Activated effector memory CD4-positive, alpha-beta T cell treated with anti-CD3 and anti-CD28 coated beads, Interleukin-2, amount 50 U/mL, for 16 hours (primary cell): ENCODE data around the gene EPAS1.

Experiments
- DNase-seq: peaks from one replicate; pipeline ENCODE4 v3.0.0-alpha.2; 2020

Gene EPAS1

GRCh38 chr2:46303233-46303632 lies 6.0 kb downstream of the EPAS1 start:
- DNase-seq = no peak

- DNase-seq = no peak
Measured at GRCh38 chr2:46303822-46304221, 6.6 kb downstream of the EPAS1 start.

GRCh38 chr2:46304635-46305034 lies 7.4 kb downstream of the EPAS1 start:
- no peak for DNase-seq

- no peak for DNase-seq
Measured at GRCh38 chr2:46305187-46305586, 8.0 kb downstream of the EPAS1 start.

- DNase-seq = no peak
Measured at GRCh38 chr2:46305767-46306166, 8.6 kb downstream of the EPAS1 start.

- DNase-seq = no peak
Measured at GRCh38 chr2:46306330-46306751, 9.1 kb downstream of the EPAS1 start.

DNA sequence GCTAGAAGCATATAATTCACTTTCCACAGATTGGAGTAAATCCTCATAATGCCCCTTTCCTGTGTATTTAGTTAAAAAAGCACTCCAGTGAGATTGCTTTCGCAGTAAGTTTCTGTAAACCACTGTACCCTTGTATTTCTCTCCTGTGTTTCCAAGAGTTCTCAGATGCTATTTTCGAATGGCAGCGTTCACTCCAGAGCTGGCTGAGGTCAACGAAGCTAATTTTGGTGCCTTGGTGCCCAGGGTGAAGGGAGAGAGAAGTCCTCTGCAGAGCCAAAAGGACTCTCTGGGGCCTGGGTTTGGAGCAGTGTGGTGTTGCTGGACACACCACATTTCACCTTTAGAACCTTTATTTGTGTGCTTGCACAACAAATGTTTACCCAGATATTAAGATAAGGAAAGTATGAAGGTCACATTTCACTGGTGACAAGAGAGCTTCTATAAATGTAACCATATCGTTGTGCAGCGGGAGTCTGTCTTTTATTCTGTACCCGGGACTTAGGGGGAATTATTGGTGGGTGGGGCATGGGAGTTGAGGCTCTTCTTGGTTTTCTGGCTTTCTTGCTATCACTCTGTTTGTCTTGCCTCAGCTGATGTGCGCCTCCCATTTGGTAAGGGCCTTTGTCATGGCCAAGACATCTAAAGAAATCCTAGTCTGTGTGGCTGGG lies 9.9 kb downstream of the EPAS1 start:
- DNase-seq = no peak

DNA sequence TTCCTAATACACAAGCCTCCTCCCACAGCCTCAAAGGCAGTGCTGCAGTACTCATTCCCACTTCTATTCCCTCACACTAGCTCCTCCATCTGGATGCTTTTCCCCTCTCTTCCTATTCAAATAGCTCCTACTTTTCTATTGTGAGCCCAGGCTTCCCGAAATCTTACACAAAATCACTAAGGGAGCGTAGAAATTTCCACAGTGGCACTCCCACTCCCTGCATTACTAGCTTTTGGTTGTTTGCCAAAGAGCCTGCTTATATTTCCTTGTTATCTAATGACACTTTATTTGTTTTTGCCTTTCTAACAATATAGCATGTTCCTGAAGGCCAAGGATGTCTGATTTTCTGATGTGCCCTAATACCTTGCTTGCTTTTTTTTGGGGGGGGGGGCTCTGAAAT lies 10.9 kb downstream of the EPAS1 start:
- no peak for DNase-seq

GRCh38 chr2:46308629-46309028 lies 11.4 kb downstream of the EPAS1 start:
- DNase-seq = no peak

DNA sequence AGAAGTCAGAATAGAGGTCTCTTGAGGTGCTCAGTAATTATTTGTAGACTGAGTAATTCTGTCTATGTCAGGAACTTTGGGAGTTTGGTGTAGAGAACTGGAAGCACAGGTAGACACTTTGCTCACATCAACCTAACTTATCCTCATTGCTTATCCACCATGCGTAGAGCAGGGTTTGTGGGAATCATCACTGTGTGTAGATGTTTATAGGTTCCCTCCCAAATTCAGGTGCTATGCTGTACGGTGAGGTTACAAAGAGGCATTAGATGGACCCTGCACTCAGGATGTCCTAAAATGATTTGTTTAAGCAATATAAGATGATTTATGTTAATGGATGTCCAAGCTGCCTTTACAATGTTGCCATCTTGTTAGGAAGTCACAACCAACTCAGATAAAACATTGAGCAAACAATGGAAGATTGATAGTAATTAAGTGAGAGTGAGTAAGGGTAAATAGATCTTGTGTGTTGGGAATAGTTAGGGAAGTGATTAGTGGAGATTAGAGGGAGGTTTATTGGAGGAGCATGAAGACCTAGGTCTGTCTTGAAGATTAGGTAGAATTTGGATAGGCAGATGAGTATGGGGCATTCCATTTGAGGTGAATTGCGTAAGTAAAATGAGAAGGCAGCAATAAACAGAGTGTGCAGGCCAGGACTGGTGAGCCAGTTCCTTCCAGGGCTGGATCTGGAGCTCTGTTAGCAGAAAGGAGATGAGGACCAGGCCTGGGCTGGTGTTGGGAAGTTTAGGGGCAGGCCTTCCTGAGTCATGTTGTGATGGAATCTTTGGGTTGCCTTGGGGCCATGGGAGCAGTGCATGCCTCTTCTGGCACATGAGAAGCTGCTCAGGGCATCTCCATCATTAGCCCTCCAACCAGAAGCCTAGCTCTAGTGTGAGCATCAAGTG lies 12.1 kb downstream of the EPAS1 start:
- no peak for DNase-seq

DNA sequence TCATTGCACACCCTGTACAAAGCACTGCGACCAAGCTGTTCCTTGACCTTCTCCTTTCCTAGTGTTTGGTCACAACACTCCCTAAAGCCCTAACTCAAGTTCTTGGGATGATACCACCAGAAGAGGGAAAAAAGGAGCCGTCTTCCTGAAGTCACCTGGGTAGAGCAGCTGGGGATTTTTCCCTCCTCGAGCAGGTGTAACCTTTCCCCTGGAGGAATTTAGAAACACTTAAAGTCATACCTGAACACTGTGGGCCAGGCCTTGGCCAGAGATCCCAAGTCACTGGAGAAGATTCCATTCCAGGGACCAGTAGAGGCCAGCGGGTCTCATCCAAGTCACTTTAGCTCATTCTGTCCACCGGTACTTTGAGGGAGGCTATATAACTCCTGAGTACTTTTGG lies 13.2 kb downstream of the EPAS1 start:
- no peak for DNase-seq

- no peak for DNase-seq
Measured at GRCh38 chr2:46311651-46312223, 14.5 kb downstream of the EPAS1 start.

DNA sequence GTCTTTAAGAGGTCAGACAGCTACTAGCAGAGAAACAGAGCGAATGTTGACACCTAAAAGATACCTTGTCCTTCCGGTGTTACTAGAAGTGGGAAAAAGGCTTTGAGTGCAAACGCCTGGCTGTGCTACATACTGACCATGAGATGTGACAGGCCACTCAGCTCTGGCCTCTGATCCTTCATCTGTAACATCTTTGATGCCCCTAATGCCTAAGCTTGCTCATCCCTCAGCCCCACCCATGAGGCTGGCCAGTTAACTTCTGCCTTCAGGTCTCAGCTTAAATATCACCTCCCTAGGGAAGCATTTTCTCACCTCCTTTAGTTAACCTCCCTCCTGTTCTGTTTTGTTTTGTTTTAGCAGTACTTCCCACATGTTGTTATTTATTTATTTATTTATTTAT lies 15.9 kb downstream of the EPAS1 start:
- no peak for DNase-seq

- no peak for DNase-seq
Measured at GRCh38 chr2:46314065-46314835, 17.0 kb downstream of the EPAS1 start.

DNA sequence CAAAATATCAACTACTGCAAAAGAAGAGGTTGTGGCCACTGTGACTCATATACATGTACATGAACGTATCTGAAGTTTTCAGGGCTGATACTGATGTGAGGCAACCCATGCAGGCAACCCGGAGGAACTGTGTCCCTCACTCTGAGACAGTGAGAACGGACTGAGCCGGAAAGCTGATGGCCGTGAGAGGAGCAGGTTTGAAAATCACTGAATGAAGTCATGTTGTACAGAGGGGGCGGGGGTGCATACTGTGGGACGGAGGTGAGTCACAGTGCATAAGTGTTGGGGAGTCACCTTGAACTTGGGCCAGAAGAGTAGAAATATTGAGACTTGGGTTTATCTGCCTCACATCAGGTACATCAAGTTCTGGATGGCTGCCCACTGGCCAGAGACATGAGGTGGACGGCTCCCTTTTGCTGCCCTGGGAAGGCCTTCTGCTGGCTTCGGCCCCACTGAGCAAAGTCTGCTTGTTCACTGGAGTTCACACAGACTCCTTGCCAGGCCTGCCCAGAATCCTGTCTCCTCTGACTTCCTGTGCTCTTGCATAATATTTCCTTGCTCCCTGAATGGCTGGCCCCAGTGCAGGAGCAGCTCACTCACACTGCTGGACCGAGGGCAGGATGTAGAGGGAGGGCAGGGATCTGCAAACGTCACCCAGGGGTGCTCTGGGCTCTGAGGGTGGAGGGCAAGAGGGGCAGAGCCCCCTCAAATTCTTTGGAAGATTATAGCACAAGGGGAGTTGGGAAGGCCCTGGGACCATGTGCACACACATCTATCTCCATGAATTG lies 18.1 kb downstream of the EPAS1 start:
- no peak for DNase-seq

GRCh38 chr2:46317094-46317486 lies 19.9 kb downstream of the EPAS1 start:
- DNase-seq = no peak

- no peak for DNase-seq
Measured at GRCh38 chr2:46318579-46319460, 21.6 kb downstream of the EPAS1 start.

DNA sequence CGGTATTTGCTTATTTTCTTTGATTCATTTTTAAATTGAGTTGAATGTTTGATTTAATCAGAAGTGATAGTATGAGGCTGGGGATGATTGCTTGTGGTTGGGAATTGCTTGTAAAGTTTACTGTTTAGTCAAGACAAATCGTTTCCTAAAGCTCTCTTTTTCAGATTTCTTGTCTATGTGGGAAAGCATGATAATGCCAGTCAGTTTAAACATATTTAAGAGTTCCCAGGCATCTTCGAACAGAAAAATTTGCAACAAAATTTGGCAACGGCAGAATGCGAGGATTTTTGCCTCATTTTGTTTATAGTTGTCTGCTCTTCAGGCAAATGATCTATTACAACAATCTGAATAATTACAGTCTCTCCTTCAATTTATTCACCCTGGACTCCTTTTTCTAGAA lies 22.5 kb downstream of the EPAS1 start:
- no peak for DNase-seq

DNA sequence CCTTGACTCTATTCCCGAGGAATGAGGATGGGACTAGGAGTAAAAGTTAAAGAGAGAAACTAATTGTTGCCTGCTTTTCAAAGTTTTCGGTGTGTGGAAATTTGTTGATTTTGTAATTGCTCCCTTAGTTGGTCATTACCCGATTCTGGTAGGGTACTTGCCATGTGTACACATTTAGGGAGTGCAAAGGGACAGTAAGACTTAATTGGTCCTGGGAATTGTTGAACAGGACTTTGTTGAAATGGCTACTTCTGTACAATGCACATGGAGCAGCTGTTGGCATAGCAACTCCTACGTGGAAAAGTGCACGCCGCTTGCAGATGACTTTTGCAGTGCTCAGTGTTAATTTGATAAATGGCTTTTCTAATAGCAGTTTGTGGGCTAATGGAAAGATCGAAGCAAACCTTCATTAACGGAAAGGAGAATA lies 22.9 kb downstream of the EPAS1 start:
- no peak for DNase-seq

DNA sequence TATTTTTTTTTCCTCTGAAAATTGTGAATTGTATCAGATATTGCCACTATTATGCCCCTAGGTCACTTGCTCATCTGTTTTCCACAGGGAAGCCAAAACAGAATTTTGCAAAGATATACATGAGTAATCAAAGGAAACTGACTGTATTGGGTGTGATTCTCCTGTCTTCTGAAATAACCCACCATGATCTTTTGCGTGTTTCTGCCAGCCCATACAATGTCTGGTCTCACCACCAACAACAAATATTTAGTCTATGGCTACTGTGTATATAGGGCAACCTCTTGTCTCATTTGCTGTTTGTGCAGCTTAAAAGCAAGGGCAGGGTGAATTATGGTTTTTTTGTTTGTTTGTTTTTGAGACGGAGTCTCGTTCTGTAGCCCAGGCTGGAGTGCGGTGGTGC lies 26.5 kb downstream of the EPAS1 start:
- no peak for DNase-seq

GRCh38 chr2:46325182-46325928 lies 28.1 kb downstream of the EPAS1 start:
- DNase-seq = no peak
